ENCODE results near the gene RIPOR1.

DNA sequence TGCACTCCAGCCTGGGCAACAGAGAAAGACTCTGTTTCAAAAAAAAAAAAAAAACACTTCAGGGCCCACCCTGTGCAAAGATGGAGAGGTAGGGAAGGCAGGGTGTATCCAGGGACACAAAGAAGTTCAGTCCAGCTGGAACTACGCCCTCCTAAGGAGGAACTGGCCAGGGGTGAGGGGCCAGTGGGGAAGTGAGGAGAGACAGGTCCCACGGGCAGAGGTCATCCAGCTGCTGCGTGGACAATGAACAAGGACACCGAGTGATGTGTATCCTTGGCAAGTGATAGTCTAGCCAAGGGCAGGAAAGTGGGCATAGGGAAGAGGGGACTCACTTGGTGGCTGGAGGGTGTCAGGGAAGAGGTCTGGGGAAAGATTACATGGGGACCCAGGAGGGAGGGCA lies 9.4 kb upstream of the RIPOR1 start:
- TF ChIP-seq, protein P1, sequence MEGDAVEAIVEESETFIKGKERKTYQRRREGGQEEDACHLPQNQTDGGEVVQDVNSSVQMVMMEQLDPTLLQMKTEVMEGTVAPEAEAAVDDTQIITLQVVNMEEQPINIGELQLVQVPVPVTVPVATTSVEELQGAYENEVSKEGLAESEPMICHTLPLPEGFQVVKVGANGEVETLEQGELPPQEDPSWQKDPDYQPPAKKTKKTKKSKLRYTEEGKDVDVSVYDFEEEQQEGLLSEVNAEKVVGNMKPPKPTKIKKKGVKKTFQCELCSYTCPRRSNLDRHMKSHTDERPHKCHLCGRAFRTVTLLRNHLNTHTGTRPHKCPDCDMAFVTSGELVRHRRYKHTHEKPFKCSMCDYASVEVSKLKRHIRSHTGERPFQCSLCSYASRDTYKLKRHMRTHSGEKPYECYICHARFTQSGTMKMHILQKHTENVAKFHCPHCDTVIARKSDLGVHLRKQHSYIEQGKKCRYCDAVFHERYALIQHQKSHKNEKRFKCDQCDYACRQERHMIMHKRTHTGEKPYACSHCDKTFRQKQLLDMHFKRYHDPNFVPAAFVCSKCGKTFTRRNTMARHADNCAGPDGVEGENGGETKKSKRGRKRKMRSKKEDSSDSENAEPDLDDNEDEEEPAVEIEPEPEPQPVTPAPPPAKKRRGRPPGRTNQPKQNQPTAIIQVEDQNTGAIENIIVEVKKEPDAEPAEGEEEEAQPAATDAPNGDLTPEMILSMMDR (IDR thresholded peaks at IDR 0.05), result no peak
- TF ChIP-seq POLR2A (IDR thresholded peaks at IDR 0.05), result no peak
